CD8-positive, alpha-beta memory T cell (primary cell): ENCODE measurements around the gene ADRA2C. TPM values are rescaled to one million over a fixed set of nuclear protein-coding genes. Genes with fewer than 3 reads are reported as not detected.

Source experiments
- CTCF ChIA-PET: fragments of 350-600 bp; sonication (Branson Sonifier 250); formaldehyde crosslinking; loops from one replicate; lab custom pipeline; 2021; ENCODE audit warnings: antibody characterized with exemption; lab: Charles Lee
- POLR2A ChIA-PET: fragments of 350-600 bp; sonication (Branson Sonifier 250); formaldehyde crosslinking; loops from one replicate; lab custom pipeline; 2021; ENCODE audit warnings: antibody characterized with exemption; lab: Charles Lee
- DNase-seq, 5 donors: peaks; one replicate each; pipeline versions ENCODE4 v3.0.0 to v3.0.0-alpha.2; 2020 to 2022; ENCODE audit warnings: mixed read lengths in 1 of 5
- H3K27ac ChIP-seq: one replicate; pipeline ENCODE4 v1.7.0; 2013; ENCODE audit warnings: low read depth, mild to moderate bottlenecking, low read length, moderate library complexity
- H3K27me3 ChIP-seq: 2 replicates; pipeline ENCODE4 v1.7.0; 2013; ENCODE audit warnings: low read length, mild to moderate bottlenecking; ENCODE audit not compliant: insufficient read depth, poor library complexity, severe bottlenecking
- H3K36me3 ChIP-seq: 2 replicates; pipeline ENCODE4 v1.7.0; 2013; ENCODE audit warnings: mild to moderate bottlenecking, low read length, moderate library complexity; ENCODE audit not compliant: insufficient read depth
- H3K4me1 ChIP-seq: 2 replicates; pipeline ENCODE4 v1.7.0; 2013; ENCODE audit warnings: mild to moderate bottlenecking, low read length, moderate library complexity; ENCODE audit not compliant: insufficient read depth
- H3K4me3 ChIP-seq: 2 replicates; pipeline ENCODE4 v1.7.0; 2013; ENCODE audit warnings: mild to moderate bottlenecking, low read length
- H3K9me3 ChIP-seq: 2 replicates; pipeline ENCODE4 v1.7.0; 2013; ENCODE audit warnings: mild to moderate bottlenecking, low read length
- H3K27ac Mint-ChIP-seq, 8 donors: one replicate each; pipeline ENCODE4 v1.8.0; 2020 to 2021; ENCODE audit warnings: mixed read lengths in 8 of 8, mild to moderate bottlenecking in 6 of 8, inconsistent platforms in 3 of 8, moderate library complexity in 3 of 8
- H3K27me3 Mint-ChIP-seq, 2 donors: one replicate each; pipeline ENCODE4 v1.8.0; 2020 to 2021; ENCODE audit warnings: mixed read lengths in 2 of 2, mild to moderate bottlenecking in 1 of 2, moderate library complexity in 1 of 2
- H3K36me3 Mint-ChIP-seq, 3 donors: one replicate each; pipeline ENCODE4 v1.8.0; 2020 to 2021; ENCODE audit warnings: mixed read lengths in 3 of 3, inconsistent platforms in 1 of 3, mild to moderate bottlenecking in 1 of 3
- H3K4me1 Mint-ChIP-seq, 3 donors: one replicate each; pipeline ENCODE4 v1.8.0; 2020 to 2021; ENCODE audit warnings: mixed read lengths in 3 of 3, inconsistent platforms in 1 of 3, mild to moderate bottlenecking in 1 of 3
- H3K4me3 Mint-ChIP-seq, 7 donors: one replicate each; pipeline ENCODE4 v1.8.0; 2020 to 2021; ENCODE audit warnings: mixed read lengths in 7 of 7, mild to moderate bottlenecking in 6 of 7, moderate library complexity in 4 of 7, inconsistent platforms in 2 of 7
- H3K9me3 Mint-ChIP-seq, 5 donors: one replicate each; pipeline ENCODE4 v1.8.0; 2020 to 2022; ENCODE audit warnings: mixed read lengths in 5 of 5, mild to moderate bottlenecking in 3 of 5, moderate library complexity in 2 of 5, inconsistent platforms in 1 of 5
- polyA plus RNA-seq: library from polyadenylated mRNA; unstranded; fragments of 300-500 nt; fragmentation: Illumina TruSeq; gene quantifications from one replicate; pipeline ENCODE4 v1.2.3, GENCODE V29; 2021
- total RNA-seq, 2 experiments: library from RNA; stranded (reverse); gene quantifications; one replicate each; pipeline ENCODE4 v1.2.3, GENCODE V29; 2021

ADRA2C gene
- total and polyA plus RNA-seq, 3 experiments from 2014 or later: not detected

- ChIA-PET POLR2A (no interaction called here), CTCF (no interaction called here)
- peaks cover 0 to 1% (median 0%) of the 10 kb centered on the region in 5 donors for H3K9me3 Mint-ChIP-seq
- Histone ChIP-seq H3K27ac (no peak overlapping the region), H3K9me3 (no peaks in the 10 kb centered on the region), H3K27me3 (no peaks in the 10 kb centered on the region), H3K4me1 (no peaks in the 10 kb centered on the region), H3K36me3 (no peaks in the 10 kb centered on the region), H3K4me3 (no peak overlapping the region)
- no peak for DNase-seq
- H3K36me3 Mint-ChIP-seq: no peaks in the 10 kb centered on the region
- no peaks in the 10 kb centered on the region for H3K4me1 Mint-ChIP-seq
- peaks cover 1 to 21% of the 10 kb centered on the region in 2 donors for H3K27me3 Mint-ChIP-seq
- H3K4me3 Mint-ChIP-seq: no peak overlapping the region
- no peak overlapping the region for H3K27ac Mint-ChIP-seq
Measured at GRCh38 chr4:3787489-3788365, 21.5 kb downstream of the ADRA2C start.

- no peak overlapping the region for H3K27ac ChIP-seq
- no peaks in the 10 kb centered on the region for H3K36me3 ChIP-seq
- Mint-ChIP-seq H3K9me3 (peaks cover 0 to 1% (median 0%) of the 10 kb centered on the region in 5 donors), H3K4me1 (no peaks in the 10 kb centered on the region), H3K27ac (no peak overlapping the region), H3K27me3 (peaks cover 5 to 24% of the 10 kb centered on the region in 2 donors), H3K36me3 (no peaks in the 10 kb centered on the region), H3K4me3 (no peak overlapping the region)
- POLR2A ChIA-PET: no interaction called here
- no peaks in the 10 kb centered on the region for H3K9me3 ChIP-seq
- H3K4me1 ChIP-seq: no peaks in the 10 kb centered on the region
- CTCF ChIA-PET: no interaction called here
- no peak for DNase-seq
- no peaks in the 10 kb centered on the region for H3K27me3 ChIP-seq
- no peak overlapping the region for H3K4me3 ChIP-seq
Measured at GRCh38 chr4:3788366-3788660, 22.1 kb downstream of the ADRA2C start.

GRCh38 chr4:3789587-3789986 is 23.4 kb downstream of the ADRA2C start:
- H3K4me3 Mint-ChIP-seq: no peak overlapping the region
- Histone ChIP-seq H3K36me3 (no peaks in the 10 kb centered on the region), H3K27ac (no peak overlapping the region), H3K4me3 (no peak overlapping the region), H3K27me3 (no peaks in the 10 kb centered on the region), H3K4me1 (no peaks in the 10 kb centered on the region), H3K9me3 (no peaks in the 10 kb centered on the region)
- no peak for DNase-seq
- CTCF ChIA-PET: no interaction called here
- no peaks in the 10 kb centered on the region for H3K36me3 Mint-ChIP-seq
- H3K4me1 Mint-ChIP-seq: no peaks in the 10 kb centered on the region
- POLR2A ChIA-PET: no interaction called here
- H3K27me3 Mint-ChIP-seq: peaks cover 11 to 21% of the 10 kb centered on the region in 2 donors
- peaks cover 0 to 7% (median 3%) of the 10 kb centered on the region in 5 donors for H3K9me3 Mint-ChIP-seq
- H3K27ac Mint-ChIP-seq: no peak overlapping the region

GRCh38 chr4:3790006-3790561 is 23.9 kb downstream of the ADRA2C start:
- CTCF ChIA-PET: no interaction called here

GRCh38 chr4:3791256-3791655 is 25.1 kb downstream of the ADRA2C start:
- H3K27ac Mint-ChIP-seq: no peak overlapping the region
- CTCF ChIA-PET: no interaction called here

More at GRCh38 chr4:3790006-3790561, 23.9 kb downstream of the ADRA2C start:
- no peak for DNase-seq
- H3K9me3 ChIP-seq: no peaks in the 10 kb centered on the region
- POLR2A ChIA-PET: no interaction called here
- Mint-ChIP-seq H3K27ac (no peak overlapping the region), H3K36me3 (no peaks in the 10 kb centered on the region), H3K4me3 (no peak overlapping the region), H3K4me1 (no peaks in the 10 kb centered on the region), H3K27me3 (peaks cover 11 to 21% of the 10 kb centered on the region in 2 donors), H3K9me3 (peaks cover 4 to 12% (median 7%) of the 10 kb centered on the region in 5 donors)
- H3K27ac ChIP-seq: no peak overlapping the region
- H3K4me3 ChIP-seq: no peak overlapping the region
- H3K4me1 ChIP-seq: no peaks in the 10 kb centered on the region
- no peaks in the 10 kb centered on the region for H3K27me3 ChIP-seq
- H3K36me3 ChIP-seq: no peaks in the 10 kb centered on the region

GRCh38 chr4:3791910-3792542 is 25.8 kb downstream of the ADRA2C start:
- Histone ChIP-seq H3K4me1 (no peaks in the 10 kb centered on the region), H3K36me3 (no peaks in the 10 kb centered on the region), H3K27me3 (no peaks in the 10 kb centered on the region), H3K27ac (no peak overlapping the region), H3K9me3 (no peaks in the 10 kb centered on the region), H3K4me3 (no peak overlapping the region)
- ChIA-PET POLR2A (no interaction called here), CTCF (no interaction called here)
- no peak overlapping the region for H3K4me3 Mint-ChIP-seq
- peaks cover 11 to 21% of the 10 kb centered on the region in 2 donors for H3K27me3 Mint-ChIP-seq
- no peaks in the 10 kb centered on the region for H3K36me3 Mint-ChIP-seq
- H3K9me3 Mint-ChIP-seq: peaks cover 17 to 24% (median 22%) of the 10 kb centered on the region in 5 donors
- no peaks in the 10 kb centered on the region for H3K4me1 Mint-ChIP-seq
- DNase-seq: no peak
- H3K27ac Mint-ChIP-seq: no peak overlapping the region

More at GRCh38 chr4:3791256-3791655, 25.1 kb downstream of the ADRA2C start:
- Mint-ChIP-seq H3K9me3 (peaks cover 12 to 21% (median 17%) of the 10 kb centered on the region in 5 donors), H3K4me1 (no peaks in the 10 kb centered on the region), H3K36me3 (no peaks in the 10 kb centered on the region), H3K4me3 (no peak overlapping the region), H3K27me3 (peaks cover 11 to 21% of the 10 kb centered on the region in 2 donors)
- no peak overlapping the region for H3K4me3 ChIP-seq
- H3K9me3 ChIP-seq: no peaks in the 10 kb centered on the region
- H3K27me3 ChIP-seq: no peaks in the 10 kb centered on the region
- H3K36me3 ChIP-seq: no peaks in the 10 kb centered on the region
- POLR2A ChIA-PET: no interaction called here
- no peak for DNase-seq
- H3K4me1 ChIP-seq: no peaks in the 10 kb centered on the region
- H3K27ac ChIP-seq: no peak overlapping the region

GRCh38 chr4:3792813-3793212 is 26.6 kb downstream of the ADRA2C start:
- Histone ChIP-seq H3K9me3 (no peaks in the 10 kb centered on the region), H3K36me3 (no peaks in the 10 kb centered on the region), H3K27ac (no peak overlapping the region), H3K4me3 (no peak overlapping the region), H3K27me3 (no peaks in the 10 kb centered on the region), H3K4me1 (no peaks in the 10 kb centered on the region)
- CTCF ChIA-PET: no interaction called here
- H3K27ac Mint-ChIP-seq: no peak overlapping the region
- no peaks in the 10 kb centered on the region for H3K36me3 Mint-ChIP-seq
- H3K27me3 Mint-ChIP-seq: peaks cover 12 to 21% of the 10 kb centered on the region in 2 donors
- no peak for DNase-seq
- peaks cover 17 to 25% (median 22%) of the 10 kb centered on the region in 5 donors for H3K9me3 Mint-ChIP-seq
- H3K4me3 Mint-ChIP-seq: no peak overlapping the region
- no peaks in the 10 kb centered on the region for H3K4me1 Mint-ChIP-seq
- POLR2A ChIA-PET: no interaction called here

GRCh38 chr4:3793545-3793944 is 27.4 kb downstream of the ADRA2C start:
- Mint-ChIP-seq H3K36me3 (no peaks in the 10 kb centered on the region), H3K27ac (no peak overlapping the region), H3K4me3 (no peak overlapping the region), H3K9me3 (peaks cover 17 to 27% (median 22%) of the 10 kb centered on the region in 5 donors), H3K4me1 (no peaks in the 10 kb centered on the region), H3K27me3 (peaks cover 12 to 18% of the 10 kb centered on the region in 2 donors)
- Histone ChIP-seq H3K4me3 (no peak overlapping the region), H3K36me3 (no peaks in the 10 kb centered on the region), H3K4me1 (no peaks in the 10 kb centered on the region), H3K27ac (no peak overlapping the region), H3K9me3 (no peaks in the 10 kb centered on the region), H3K27me3 (no peaks in the 10 kb centered on the region)
- no peak for DNase-seq
- ChIA-PET POLR2A (no interaction called here), CTCF (no interaction called here)
